Liver (tissue), 9 donors: ENCODE measurements around the gene DPP4. TPM values are rescaled to one million over a fixed set of nuclear protein-coding genes. Genes with fewer than 3 reads are reported as not detected.

Experiments used
- DNase-seq: peaks from one replicate; pipeline ENCODE4 v3.0.0-alpha.2; 2017; ENCODE audit warnings: low spot score
- H3K27ac ChIP-seq, 2 donors: one replicate each; pipeline ENCODE4 v1.7.0; 2013; ENCODE audit warnings: inconsistent platforms in 2 of 2, low read length in 2 of 2, control low read depth in 1 of 2, low read depth in 1 of 2, mild to moderate bottlenecking in 1 of 2
- H3K27me3 ChIP-seq, 4 donors: one replicate each; pipeline versions ENCODE4 v1.6.1 to v1.7.0; 2013; ENCODE audit warnings: low read length in 3 of 4, inconsistent platforms in 1 of 4, mild to moderate bottlenecking in 1 of 4, moderate library complexity in 1 of 4; ENCODE audit not compliant: control insufficient read depth in 4 of 4, insufficient read depth in 4 of 4
- H3K36me3 ChIP-seq, 4 donors: one replicate each; pipeline versions ENCODE4 v1.6.1 to v1.7.0; 2013; ENCODE audit warnings: low read length in 3 of 4, mild to moderate bottlenecking in 3 of 4, low read depth in 1 of 4, moderate library complexity in 1 of 4; ENCODE audit not compliant: control insufficient read depth in 4 of 4, insufficient read depth in 3 of 4
- H3K4me1 ChIP-seq, 4 donors: one replicate each; pipeline versions ENCODE4 v1.6.1 to v1.7.0; 2013; ENCODE audit warnings: low read length in 3 of 4, mild to moderate bottlenecking in 3 of 4, moderate library complexity in 1 of 4; ENCODE audit not compliant: control insufficient read depth in 4 of 4, insufficient read depth in 4 of 4
- H3K4me3 ChIP-seq, 3 donors: one replicate each; pipeline versions ENCODE4 v1.6.1 to v1.7.0; 2013; ENCODE audit warnings: low read length in 3 of 3, control low read depth in 1 of 3, low read depth in 1 of 3, mild to moderate bottlenecking in 1 of 3
- H3K9ac ChIP-seq, 2 donors: one replicate each; pipeline ENCODE4 v1.7.0; 2013; ENCODE audit warnings: low read length in 2 of 2, mild to moderate bottlenecking in 2 of 2, moderate library complexity in 2 of 2, control low read depth in 1 of 2, low read depth in 1 of 2
- H3K9me3 ChIP-seq, 4 donors: one replicate each; pipeline versions ENCODE4 v1.6.1 to v1.7.0; 2013; ENCODE audit warnings: low read length in 3 of 4; ENCODE audit not compliant: control insufficient read depth in 4 of 4
- FOXA2 ChIP-seq: IDR thresholded peaks from 2 replicates; pipeline ENCODE4 v1.6.1; 2016; ENCODE audit warnings: antibody characterized with exemption
- GABPA ChIP-seq, 2 donors: IDR thresholded peaks in 1 of 2; conservative IDR thresholded peaks in 1 of 2; 2 replicates each; pipeline ENCODE4 v1.6.1; 2016; ENCODE audit warnings: antibody characterized with exemption in 2 of 2, mild to moderate bottlenecking in 1 of 2, moderate library complexity in 1 of 2
- HNF4A ChIP-seq, 2 donors: conservative IDR thresholded peaks; 2 replicates each; pipeline ENCODE4 v1.6.1; 2016; ENCODE audit warnings: antibody characterized with exemption in 2 of 2, mild to moderate bottlenecking in 2 of 2
- HNF4G ChIP-seq: IDR thresholded peaks from 2 replicates; pipeline ENCODE4 v1.6.1; 2016; ENCODE audit warnings: antibody characterized with exemption
- JUND ChIP-seq, 2 donors: IDR thresholded peaks; 2 replicates each; pipeline ENCODE4 v1.6.1; 2016; ENCODE audit warnings: antibody characterized with exemption in 2 of 2
- NR2F2 ChIP-seq: IDR thresholded peaks from 2 replicates; pipeline ENCODE4 v1.6.1; 2016; ENCODE audit warnings: antibody characterized with exemption
- RAD21 ChIP-seq, 2 donors: IDR thresholded peaks; 2 replicates each; pipeline ENCODE4 v1.6.1; 2016; ENCODE audit warnings: antibody characterized with exemption in 2 of 2, mild to moderate bottlenecking in 2 of 2
- RXRA ChIP-seq, 2 donors: IDR thresholded peaks; 2 replicates each; pipeline ENCODE4 v1.6.1; 2017 to 2018; ENCODE audit warnings: antibody characterized with exemption in 2 of 2, mild to moderate bottlenecking in 1 of 2
- SP1 ChIP-seq: IDR thresholded peaks from 2 replicates; pipeline ENCODE4 v1.6.1; 2018; ENCODE audit warnings: antibody characterized with exemption, mild to moderate bottlenecking
- TAF1 ChIP-seq: conservative IDR thresholded peaks from 2 replicates; pipeline ENCODE4 v1.6.1; 2016; ENCODE audit warnings: antibody characterized with exemption, mild to moderate bottlenecking
- YY1 ChIP-seq: IDR thresholded peaks from 2 replicates; pipeline ENCODE4 v1.6.1; 2016; ENCODE audit warnings: antibody characterized with exemption, mild to moderate bottlenecking
- WGBS: extraction: QIAGEN DNeasy Blood & Tissue Kit; methylation state at CpG from one replicate; pipeline ENCODE4 v1.1.7; 2013; 5-methylcytosine and 5-hydroxymethylcytosine counted together
- polyA plus RNA-seq, 2 donors: library from polyadenylated mRNA; stranded (reverse) in 1 of 2; unstranded in 1 of 2; fragments of 200-250 nt in 1 of 2; fragments of >200 nt in 1 of 2; fragmentation: Nextera tagmentation in 1 of 2; extraction: Ambion mirVana in 1 of 2; gene quantifications; one replicate each; pipeline versions ENCODE4 v1.2.1 to v1.2.3, GENCODE V29; 2013 to 2015
- total RNA-seq, 2 donors: library from RNA; depleted of rRNA; stranded (reverse); fragments of >200 nt; gene quantifications; one replicate each; pipeline ENCODE4 v1.2.3, GENCODE V29; 2014
- TF ChIP-seq, protein P1 (sequence below): fragments of 150-350 bp; IDR thresholded peaks from 2 replicates; pipeline ENCODE4 v1.5.1; 2017; ENCODE audit warnings: improper control_type of control experiment, low read depth, low read length; ENCODE audit not compliant: missing input control
- TF ChIP-seq, protein P2 (sequence below): IDR thresholded peaks from 2 replicates; pipeline ENCODE4 v1.6.1; 2016; ENCODE audit warnings: antibody characterized with exemption
- TF ChIP-seq, protein P3 (sequence below): IDR thresholded peaks from 2 replicates; pipeline ENCODE4 v1.6.1; 2016; ENCODE audit warnings: antibody characterized with exemption, mild to moderate bottlenecking
- TF ChIP-seq, protein P4 (sequence below): IDR thresholded peaks from 2 replicates; pipeline ENCODE4 v1.6.1; 2016; ENCODE audit warnings: antibody characterized with exemption
- TF ChIP-seq, protein P5 (sequence below): IDR thresholded peaks from 2 replicates; pipeline ENCODE4 v1.6.1; 2016; ENCODE audit warnings: antibody characterized with exemption
- donor health status: healthy.
- donor health status: healthy.
- donor health status: healthy.
- donor health status: healthy.
- donor health status: healthy.

DPP4 gene
- total and polyA plus RNA-seq, 4 donors = 9.6 to 30.1 (median 13.5) TPM

DNA sequence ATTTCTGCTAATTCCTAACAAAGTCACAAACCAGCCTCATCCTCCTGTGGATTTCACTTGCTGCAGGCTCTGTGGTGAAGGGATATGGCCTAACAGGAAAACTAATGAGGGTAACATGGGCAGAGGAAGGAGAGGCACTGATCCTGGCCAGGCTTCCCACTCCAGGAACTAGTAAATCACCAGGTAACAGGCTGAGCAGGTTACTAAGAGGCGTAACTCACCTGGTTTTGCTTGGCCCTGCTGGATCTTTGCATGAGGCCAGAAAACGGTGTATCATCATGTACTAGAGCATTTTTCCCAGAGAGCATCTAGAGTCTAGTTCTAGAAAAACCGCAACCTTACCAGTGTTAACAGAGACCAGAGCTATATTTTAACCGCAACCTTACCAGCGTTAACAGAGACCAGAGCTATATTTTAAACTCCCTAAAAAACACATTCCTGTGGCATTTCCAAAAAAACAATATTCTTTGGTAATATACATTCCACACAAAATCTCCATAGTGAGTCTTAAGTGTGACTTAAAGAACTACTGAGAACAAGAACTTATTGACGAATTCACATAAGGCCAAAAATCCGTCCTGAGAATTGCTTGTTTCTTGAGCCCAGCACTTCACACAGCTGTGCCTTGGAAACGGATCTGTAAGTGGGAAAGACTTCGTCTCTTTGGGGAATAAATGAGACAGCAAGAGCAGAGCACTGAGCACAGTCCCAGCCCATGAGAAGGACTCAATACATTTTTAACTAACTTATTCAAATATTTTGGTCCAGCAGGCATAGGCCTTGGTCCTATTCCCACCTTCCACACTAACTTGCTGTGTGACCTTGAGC, 43.4 kb downstream of the DPP4 start (continued):
- TF ChIP-seq, protein P1, sequence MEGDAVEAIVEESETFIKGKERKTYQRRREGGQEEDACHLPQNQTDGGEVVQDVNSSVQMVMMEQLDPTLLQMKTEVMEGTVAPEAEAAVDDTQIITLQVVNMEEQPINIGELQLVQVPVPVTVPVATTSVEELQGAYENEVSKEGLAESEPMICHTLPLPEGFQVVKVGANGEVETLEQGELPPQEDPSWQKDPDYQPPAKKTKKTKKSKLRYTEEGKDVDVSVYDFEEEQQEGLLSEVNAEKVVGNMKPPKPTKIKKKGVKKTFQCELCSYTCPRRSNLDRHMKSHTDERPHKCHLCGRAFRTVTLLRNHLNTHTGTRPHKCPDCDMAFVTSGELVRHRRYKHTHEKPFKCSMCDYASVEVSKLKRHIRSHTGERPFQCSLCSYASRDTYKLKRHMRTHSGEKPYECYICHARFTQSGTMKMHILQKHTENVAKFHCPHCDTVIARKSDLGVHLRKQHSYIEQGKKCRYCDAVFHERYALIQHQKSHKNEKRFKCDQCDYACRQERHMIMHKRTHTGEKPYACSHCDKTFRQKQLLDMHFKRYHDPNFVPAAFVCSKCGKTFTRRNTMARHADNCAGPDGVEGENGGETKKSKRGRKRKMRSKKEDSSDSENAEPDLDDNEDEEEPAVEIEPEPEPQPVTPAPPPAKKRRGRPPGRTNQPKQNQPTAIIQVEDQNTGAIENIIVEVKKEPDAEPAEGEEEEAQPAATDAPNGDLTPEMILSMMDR = no peak
- TF ChIP-seq YY1 = no peak

DNA sequence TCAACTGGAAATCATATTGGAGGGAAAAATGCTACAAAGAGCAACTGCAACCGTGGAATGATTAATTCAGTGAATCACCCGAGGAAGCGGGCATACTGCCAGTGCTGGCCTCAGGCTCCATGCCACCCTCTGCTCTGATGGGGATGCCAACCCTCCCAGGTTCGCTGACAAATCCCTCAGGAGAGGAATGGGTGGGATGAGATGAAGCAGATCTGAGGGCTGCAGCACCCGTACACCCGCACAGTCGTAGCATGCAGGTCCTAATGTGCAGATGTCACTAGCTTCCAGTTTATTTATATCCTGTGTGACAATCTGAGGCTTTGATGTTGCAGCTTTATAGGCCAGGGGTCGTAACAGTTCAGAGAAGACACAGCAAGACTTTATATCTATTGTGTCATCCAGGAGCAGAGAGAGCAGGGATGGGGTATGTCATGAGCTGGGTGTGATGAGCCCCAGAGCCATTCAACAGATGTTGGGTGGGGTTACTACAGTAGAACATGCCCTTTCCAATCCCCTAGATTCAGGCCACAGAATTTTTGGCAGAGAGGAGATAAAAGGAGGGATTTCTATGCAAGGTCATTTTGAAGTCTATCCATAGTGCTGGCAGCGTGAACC, 44.6 kb downstream of the DPP4 start:
- Histone ChIP-seq H3K4me3 (no peak overlapping the region), H3K9me3 (no peaks in the 10 kb centered on the region), H3K9ac (no peak overlapping the region), H3K4me1 (peaks cover 3 to 17% (median 9%) of the 10 kb centered on the region in 4 donors), H3K27ac (no peak overlapping the region), H3K27me3 (no peaks in the 10 kb centered on the region), H3K36me3 (peaks cover 0 to 4% (median 1%) of the 10 kb centered on the region in 4 donors)
- TF ChIP-seq HNF4G (no peak), YY1 (no peak), RAD21 (IDR thresholded peaks at IDR 0.05) (no peak), TAF1 (no peak), JUND (IDR thresholded peaks at IDR 0.05) (no peak), HNF4A (conservative IDR thresholded peaks at IDR 0.05) (peak in 1 of 2 donors; percentile 31), RXRA (IDR thresholded peaks at IDR 0.05) (peak in 1 of 2 donors; percentile 60), NR2F2 (no peak)
- TF ChIP-seq, protein P2, sequence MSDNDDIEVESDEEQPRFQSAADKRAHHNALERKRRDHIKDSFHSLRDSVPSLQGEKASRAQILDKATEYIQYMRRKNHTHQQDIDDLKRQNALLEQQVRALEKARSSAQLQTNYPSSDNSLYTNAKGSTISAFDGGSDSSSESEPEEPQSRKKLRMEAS = no peak
- TF ChIP-seq, protein P3, sequence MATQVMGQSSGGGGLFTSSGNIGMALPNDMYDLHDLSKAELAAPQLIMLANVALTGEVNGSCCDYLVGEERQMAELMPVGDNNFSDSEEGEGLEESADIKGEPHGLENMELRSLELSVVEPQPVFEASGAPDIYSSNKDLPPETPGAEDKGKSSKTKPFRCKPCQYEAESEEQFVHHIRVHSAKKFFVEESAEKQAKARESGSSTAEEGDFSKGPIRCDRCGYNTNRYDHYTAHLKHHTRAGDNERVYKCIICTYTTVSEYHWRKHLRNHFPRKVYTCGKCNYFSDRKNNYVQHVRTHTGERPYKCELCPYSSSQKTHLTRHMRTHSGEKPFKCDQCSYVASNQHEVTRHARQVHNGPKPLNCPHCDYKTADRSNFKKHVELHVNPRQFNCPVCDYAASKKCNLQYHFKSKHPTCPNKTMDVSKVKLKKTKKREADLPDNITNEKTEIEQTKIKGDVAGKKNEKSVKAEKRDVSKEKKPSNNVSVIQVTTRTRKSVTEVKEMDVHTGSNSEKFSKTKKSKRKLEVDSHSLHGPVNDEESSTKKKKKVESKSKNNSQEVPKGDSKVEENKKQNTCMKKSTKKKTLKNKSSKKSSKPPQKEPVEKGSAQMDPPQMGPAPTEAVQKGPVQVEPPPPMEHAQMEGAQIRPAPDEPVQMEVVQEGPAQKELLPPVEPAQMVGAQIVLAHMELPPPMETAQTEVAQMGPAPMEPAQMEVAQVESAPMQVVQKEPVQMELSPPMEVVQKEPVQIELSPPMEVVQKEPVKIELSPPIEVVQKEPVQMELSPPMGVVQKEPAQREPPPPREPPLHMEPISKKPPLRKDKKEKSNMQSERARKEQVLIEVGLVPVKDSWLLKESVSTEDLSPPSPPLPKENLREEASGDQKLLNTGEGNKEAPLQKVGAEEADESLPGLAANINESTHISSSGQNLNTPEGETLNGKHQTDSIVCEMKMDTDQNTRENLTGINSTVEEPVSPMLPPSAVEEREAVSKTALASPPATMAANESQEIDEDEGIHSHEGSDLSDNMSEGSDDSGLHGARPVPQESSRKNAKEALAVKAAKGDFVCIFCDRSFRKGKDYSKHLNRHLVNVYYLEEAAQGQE = no peak
- DNase-seq = no peak
- 69% methylated on average over 9 of the region's 9 CpGs for WGBS

DNA sequence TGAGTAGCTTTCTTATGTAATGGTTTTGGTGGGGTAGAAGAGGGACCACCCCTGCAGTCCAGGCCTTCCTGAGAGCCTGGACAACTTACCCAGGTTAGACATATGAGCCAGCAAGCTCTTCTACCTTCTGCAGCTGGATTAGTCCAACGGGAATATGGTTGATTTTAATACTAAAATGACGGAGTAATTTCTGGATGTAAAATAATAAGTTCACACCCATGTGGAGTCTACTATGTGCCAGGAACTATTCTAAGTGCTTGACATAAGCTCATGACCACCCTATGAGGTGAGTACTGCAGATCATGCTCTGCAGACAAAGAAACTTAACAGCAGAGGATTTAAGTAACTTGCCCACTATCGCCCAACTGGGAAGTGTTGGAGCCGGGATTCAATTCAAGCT, 45.5 kb downstream of the DPP4 start:
- no peaks in the 10 kb centered on the region for H3K9me3 ChIP-seq
- H3K27ac ChIP-seq = no peak overlapping the region
- no peak overlapping the region for H3K4me3 ChIP-seq
- peaks cover 3 to 23% (median 12%) of the 10 kb centered on the region in 4 donors for H3K4me1 ChIP-seq
- no peak for TF ChIP-seq YY1
- TF ChIP-seq, protein P4, sequence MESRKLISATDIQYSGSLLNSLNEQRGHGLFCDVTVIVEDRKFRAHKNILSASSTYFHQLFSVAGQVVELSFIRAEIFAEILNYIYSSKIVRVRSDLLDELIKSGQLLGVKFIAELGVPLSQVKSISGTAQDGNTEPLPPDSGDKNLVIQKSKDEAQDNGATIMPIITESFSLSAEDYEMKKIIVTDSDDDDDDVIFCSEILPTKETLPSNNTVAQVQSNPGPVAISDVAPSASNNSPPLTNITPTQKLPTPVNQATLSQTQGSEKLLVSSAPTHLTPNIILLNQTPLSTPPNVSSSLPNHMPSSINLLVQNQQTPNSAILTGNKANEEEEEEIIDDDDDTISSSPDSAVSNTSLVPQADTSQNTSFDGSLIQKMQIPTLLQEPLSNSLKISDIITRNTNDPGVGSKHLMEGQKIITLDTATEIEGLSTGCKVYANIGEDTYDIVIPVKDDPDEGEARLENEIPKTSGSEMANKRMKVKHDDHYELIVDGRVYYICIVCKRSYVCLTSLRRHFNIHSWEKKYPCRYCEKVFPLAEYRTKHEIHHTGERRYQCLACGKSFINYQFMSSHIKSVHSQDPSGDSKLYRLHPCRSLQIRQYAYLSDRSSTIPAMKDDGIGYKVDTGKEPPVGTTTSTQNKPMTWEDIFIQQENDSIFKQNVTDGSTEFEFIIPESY = no peak
- TF ChIP-seq, protein P5, sequence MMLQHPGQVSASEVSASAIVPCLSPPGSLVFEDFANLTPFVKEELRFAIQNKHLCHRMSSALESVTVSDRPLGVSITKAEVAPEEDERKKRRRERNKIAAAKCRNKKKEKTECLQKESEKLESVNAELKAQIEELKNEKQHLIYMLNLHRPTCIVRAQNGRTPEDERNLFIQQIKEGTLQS = no peak
- no peak for TF ChIP-seq FOXA2
- TF ChIP-seq SP1 = no peak
- TF ChIP-seq, protein P1 = no peak
- no peak for TF ChIP-seq HNF4G
- no peak for TF ChIP-seq HNF4A (conservative IDR thresholded peaks at IDR 0.05)
- TF ChIP-seq NR2F2 = no peak
- no peak for TF ChIP-seq JUND (IDR thresholded peaks at IDR 0.05)
- TF ChIP-seq GABPA (IDR thresholded peaks at IDR 0.05 in 1 of 2, conservative IDR thresholded peaks at IDR 0.05 in 1 of 2) = no peak
- TF ChIP-seq RAD21 (IDR thresholded peaks at IDR 0.05) = no peak
- H3K9ac ChIP-seq = no peak overlapping the region
- H3K27me3 ChIP-seq = no peaks in the 10 kb centered on the region
- peaks cover 0 to 4% (median 1%) of the 10 kb centered on the region in 4 donors for H3K36me3 ChIP-seq
- 95% methylated on average over 4 of the region's 4 CpGs for WGBS
- DNase-seq = no peak
